ENCODE measurements around the gene RNASET2. TPM values are rescaled to one million over a fixed set of nuclear protein-coding genes. Genes with fewer than 3 reads are reported as not detected.

Gene RNASET2
- total and polyA plus RNA-seq, 7 experiments from 2014 or later, result 147 to 683 (median 266) TPM

DNA sequence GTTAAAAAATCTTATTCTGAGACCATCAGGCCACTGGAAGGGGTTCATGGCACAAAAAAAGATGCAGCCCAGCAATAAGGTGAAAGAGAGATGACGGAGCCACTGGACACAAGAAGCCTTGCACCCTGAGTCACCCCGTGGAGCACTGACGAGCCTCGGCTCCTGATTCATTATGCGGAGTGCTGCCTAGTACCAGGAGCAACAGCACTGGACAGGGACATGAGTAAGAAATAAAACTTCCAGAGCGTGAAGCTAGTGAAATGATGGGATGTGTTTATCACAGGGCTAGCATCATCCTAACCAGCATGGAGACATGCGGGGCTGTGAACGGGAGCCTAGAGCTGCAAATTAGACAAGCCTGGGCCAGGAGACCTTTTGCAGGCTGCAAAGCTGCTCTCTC, 53.3 kb downstream of the RNASET2 start:
- ChIA-PET POLR2A (no interaction called here), CTCF (no interaction called here)
- H3K4me1 ChIP-seq (ENCODE audit: control insufficient read depth in 2 of 2, insufficient read depth in 2 of 2, low read length in 2 of 2), result peaks cover 9 to 12% of the 10 kb centered on the region in 2 donors
- H3K36me3 ChIP-seq (ENCODE audit: control insufficient read depth in 2 of 3, insufficient read depth in 3 of 3, low read length in 3 of 3), result no peaks in the 10 kb centered on the region
- no peak overlapping the region for H3K27ac Mint-ChIP-seq
- peaks cover 0 to 6% (median 0%) of the 10 kb centered on the region in 5 donors for H3K36me3 Mint-ChIP-seq
- H3K27me3 Mint-ChIP-seq, result no peaks in the 10 kb centered on the region
- peaks cover 0 to 15% (median 0%) of the 10 kb centered on the region in 11 donors for H3K9me3 Mint-ChIP-seq
- H3K4me3 Mint-ChIP-seq, result no peak overlapping the region
- no peak for ATAC-seq
- no peak overlapping the region for H3K27ac ChIP-seq (ENCODE audit: low read depth, low read length)
- intact Hi-C loops (cut with micrococcal nuclease), result no loop called here
- peaks cover 11 to 19% (median 17%) of the 10 kb centered on the region in 7 donors for H3K4me1 Mint-ChIP-seq
- no peak overlapping the region for H3K4me3 ChIP-seq (ENCODE audit: low read length)
- no peaks in the 10 kb centered on the region for H3K27me3 ChIP-seq (ENCODE audit: control insufficient read depth in 2 of 2, insufficient read depth in 2 of 2, low read length in 2 of 2)
- DNase-seq, result no peak
- no peaks in the 10 kb centered on the region for H3K9me3 ChIP-seq (ENCODE audit: control insufficient read depth in 2 of 3, low read length in 3 of 3)

DNA sequence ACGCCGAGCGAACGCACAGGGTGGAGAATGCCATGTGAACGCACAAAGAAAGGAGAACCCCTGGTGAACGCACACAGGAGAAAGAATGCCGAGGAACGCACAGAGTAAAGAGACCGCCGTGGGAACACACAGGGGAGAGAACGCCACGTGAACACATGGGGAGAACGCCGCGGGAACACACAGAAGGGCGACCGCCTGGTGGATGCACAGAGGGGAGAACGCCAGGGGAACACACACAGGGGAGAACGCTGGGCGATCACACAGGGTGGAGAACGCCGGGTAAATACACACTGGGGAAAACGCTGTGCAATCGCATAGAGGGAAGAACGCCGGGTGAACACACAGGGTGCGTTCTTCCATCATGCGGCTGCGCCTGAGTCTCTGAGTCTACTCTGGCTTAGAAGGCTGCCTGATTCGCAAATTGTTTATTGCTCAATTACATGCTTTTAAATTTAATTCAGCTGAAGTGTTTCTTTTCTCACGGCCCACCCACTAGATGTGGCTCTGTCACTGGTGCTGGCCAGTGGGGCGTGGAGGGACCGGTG, 54.1 kb downstream of the RNASET2 start:
- H3K27me3 Mint-ChIP-seq, result no peaks in the 10 kb centered on the region
- Histone ChIP-seq H3K36me3 (ENCODE audit: control insufficient read depth in 2 of 3, insufficient read depth in 3 of 3, low read length in 3 of 3) (no peaks in the 10 kb centered on the region), H3K27me3 (ENCODE audit: control insufficient read depth in 2 of 2, insufficient read depth in 2 of 2, low read length in 2 of 2) (no peaks in the 10 kb centered on the region), H3K4me1 (ENCODE audit: control insufficient read depth in 2 of 2, insufficient read depth in 2 of 2, low read length in 2 of 2) (peaks cover 4 to 5% of the 10 kb centered on the region in 2 donors), H3K9me3 (ENCODE audit: control insufficient read depth in 2 of 3, low read length in 3 of 3) (no peaks in the 10 kb centered on the region), H3K4me3 (ENCODE audit: low read length) (no peak overlapping the region), H3K27ac (ENCODE audit: low read depth, low read length) (no peak overlapping the region)
- H3K36me3 Mint-ChIP-seq, result peaks cover 0 to 6% (median 0%) of the 10 kb centered on the region in 5 donors
- peaks cover 0 to 15% (median 0%) of the 10 kb centered on the region in 11 donors for H3K9me3 Mint-ChIP-seq
- no peak overlapping the region for H3K4me3 Mint-ChIP-seq
- ATAC-seq (no peak), DNase-seq (no peak)
- ChIA-PET POLR2A (no interaction called here), CTCF (no interaction called here)
- intact Hi-C loops (cut with micrococcal nuclease), result no loop called here
- peak overlapping the region in 2 of 9 donors; percentile 22 to 24 for H3K27ac Mint-ChIP-seq
- H3K4me1 Mint-ChIP-seq, result peaks cover 3 to 12% (median 10%) of the 10 kb centered on the region in 7 donors

DNA sequence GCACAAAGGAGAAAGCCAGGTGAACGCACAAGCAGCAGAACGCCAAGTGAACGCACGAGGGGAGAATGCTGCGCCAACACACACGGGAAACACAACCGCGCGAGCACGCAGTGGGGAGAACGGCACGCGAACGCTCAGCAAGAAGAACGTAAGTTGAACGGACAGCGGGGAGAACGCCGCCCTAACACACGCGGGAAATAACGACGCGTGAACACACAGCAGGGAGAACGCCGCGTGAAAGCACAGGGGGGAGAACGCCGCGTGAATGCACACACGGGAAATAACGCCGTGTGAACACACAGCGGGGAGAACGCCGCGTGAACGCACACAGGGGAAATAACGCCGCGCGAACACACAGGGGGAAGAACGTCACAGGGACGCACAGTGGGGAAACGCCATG, 54.7 kb downstream of the RNASET2 start:
- Histone ChIP-seq H3K4me3 (ENCODE audit: low read length) (no peak overlapping the region), H3K9me3 (ENCODE audit: control insufficient read depth in 2 of 3, low read length in 3 of 3) (no peaks in the 10 kb centered on the region), H3K27ac (ENCODE audit: low read depth, low read length) (no peak overlapping the region), H3K36me3 (ENCODE audit: control insufficient read depth in 2 of 3, insufficient read depth in 3 of 3, low read length in 3 of 3) (no peaks in the 10 kb centered on the region), H3K4me1 (ENCODE audit: control insufficient read depth in 2 of 2, insufficient read depth in 2 of 2, low read length in 2 of 2) (no peaks in the 10 kb centered on the region), H3K27me3 (ENCODE audit: control insufficient read depth in 2 of 2, insufficient read depth in 2 of 2, low read length in 2 of 2) (no peaks in the 10 kb centered on the region)
- Mint-ChIP-seq H3K27me3 (no peaks in the 10 kb centered on the region), H3K4me1 (peaks cover 0 to 6% (median 3%) of the 10 kb centered on the region in 7 donors), H3K36me3 (peaks cover 0 to 6% (median 0%) of the 10 kb centered on the region in 5 donors), H3K4me3 (no peak overlapping the region), H3K9me3 (peaks cover 0 to 15% (median 0%) of the 10 kb centered on the region in 11 donors), H3K27ac (no peak overlapping the region)
- intact Hi-C loops (cut with micrococcal nuclease), result no loop called here
- ChIA-PET CTCF (no interaction called here), POLR2A (no interaction called here)
- no peak for DNase-seq
- no peak for ATAC-seq

DNA sequence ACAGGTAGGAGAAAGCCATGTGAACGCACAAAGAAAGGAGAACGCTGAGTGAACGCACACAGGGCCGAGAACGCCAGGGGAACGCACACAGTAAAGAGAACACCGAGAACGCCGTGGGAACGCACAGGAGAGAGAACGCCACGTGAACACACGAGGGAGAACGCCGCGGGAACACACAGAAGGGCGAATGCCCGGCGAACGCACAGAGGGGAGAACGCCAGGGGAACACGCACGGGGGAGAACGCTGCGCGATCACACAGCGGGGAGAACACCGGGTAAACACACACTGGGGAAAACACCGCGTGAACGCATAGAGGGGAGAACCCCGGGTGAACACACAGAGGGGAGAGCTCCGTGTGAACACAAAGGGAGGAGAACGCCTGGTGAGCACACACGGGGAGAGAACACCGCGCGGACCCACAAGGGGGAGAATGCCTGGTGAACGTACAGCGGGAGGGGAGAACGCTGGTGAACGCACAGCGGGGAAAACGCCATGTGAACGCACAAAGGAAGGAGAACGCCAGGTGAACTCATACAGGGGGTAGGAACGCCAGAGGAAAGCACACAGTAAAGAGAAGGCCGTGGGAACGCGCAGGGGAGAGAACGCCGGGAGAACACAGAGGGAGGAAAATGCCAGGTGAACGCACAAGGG, 55.3 kb downstream of the RNASET2 start:
- peaks cover 0 to 6% (median 0%) of the 10 kb centered on the region in 5 donors for H3K36me3 Mint-ChIP-seq
- H3K4me3 ChIP-seq (ENCODE audit: low read length), result no peak overlapping the region
- no peak overlapping the region for H3K27ac Mint-ChIP-seq
- no peak for DNase-seq
- ChIA-PET POLR2A (no interaction called here), CTCF (no interaction called here)
- H3K4me1 Mint-ChIP-seq, result peaks cover 0 to 6% (median 0%) of the 10 kb centered on the region in 7 donors
- intact Hi-C loops (cut with micrococcal nuclease), result no loop called here
- ATAC-seq, result no peak
- no peaks in the 10 kb centered on the region for H3K9me3 ChIP-seq (ENCODE audit: control insufficient read depth in 2 of 3, low read length in 3 of 3)
- H3K27ac ChIP-seq (ENCODE audit: low read depth, low read length), result no peak overlapping the region
- H3K27me3 Mint-ChIP-seq, result no peaks in the 10 kb centered on the region
- H3K27me3 ChIP-seq (ENCODE audit: control insufficient read depth in 2 of 2, insufficient read depth in 2 of 2, low read length in 2 of 2), result no peaks in the 10 kb centered on the region
- H3K9me3 Mint-ChIP-seq, result peaks cover 0 to 15% (median 0%) of the 10 kb centered on the region in 11 donors
- no peak overlapping the region for H3K4me3 Mint-ChIP-seq
- H3K36me3 ChIP-seq (ENCODE audit: control insufficient read depth in 2 of 3, insufficient read depth in 3 of 3, low read length in 3 of 3), result no peaks in the 10 kb centered on the region
- no peaks in the 10 kb centered on the region for H3K4me1 ChIP-seq (ENCODE audit: control insufficient read depth in 2 of 2, insufficient read depth in 2 of 2, low read length in 2 of 2)

DNA sequence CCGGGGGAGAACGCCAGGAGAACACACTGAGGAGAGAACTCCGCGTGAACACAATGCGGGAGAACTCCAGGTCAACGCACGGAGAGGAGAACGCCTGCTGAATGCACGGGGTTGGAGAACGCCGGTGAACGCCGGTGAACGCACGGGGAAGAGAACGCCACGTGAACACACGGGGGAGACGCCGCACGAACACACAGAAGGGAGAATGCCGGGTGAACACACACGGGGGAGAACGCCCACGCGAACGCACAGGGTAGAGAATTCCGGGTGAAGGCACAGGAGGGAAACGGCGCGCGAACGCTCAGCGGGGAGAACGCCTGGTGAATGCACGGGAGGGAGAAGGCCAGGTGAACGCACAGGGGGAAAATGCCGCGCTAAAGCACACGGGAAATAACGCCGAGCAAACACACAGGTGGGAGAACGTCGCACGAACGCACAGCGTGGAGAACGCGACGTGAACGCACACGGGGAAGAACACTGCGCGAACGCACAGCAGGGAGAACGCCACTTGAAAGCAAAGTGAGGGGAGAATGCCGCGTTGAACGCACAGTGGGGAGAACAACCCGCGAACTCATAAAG, 56.1 kb downstream of the RNASET2 start:
- no peak for DNase-seq
- H3K27ac ChIP-seq (ENCODE audit: low read depth, low read length), result no peak overlapping the region
- no peaks in the 10 kb centered on the region for H3K27me3 ChIP-seq (ENCODE audit: control insufficient read depth in 2 of 2, insufficient read depth in 2 of 2, low read length in 2 of 2)
- no peak overlapping the region for H3K4me3 Mint-ChIP-seq
- H3K4me1 Mint-ChIP-seq, result peaks cover 0 to 6% (median 0%) of the 10 kb centered on the region in 7 donors
- no peaks in the 10 kb centered on the region for H3K27me3 Mint-ChIP-seq
- intact Hi-C loops (cut with micrococcal nuclease), result no loop called here
- POLR2A ChIA-PET, result interaction anchor here (0.5 kb wide), 1 partner anchor 62 kb away, joined by 3 read pairs; no protein-coding TSS in a partner anchor
- peaks cover 0 to 15% (median 0%) of the 10 kb centered on the region in 11 donors for H3K9me3 Mint-ChIP-seq
- CTCF ChIA-PET, result no interaction called here
- H3K9me3 ChIP-seq (ENCODE audit: control insufficient read depth in 2 of 3, low read length in 3 of 3), result no peaks in the 10 kb centered on the region
- peaks cover 0 to 6% (median 0%) of the 10 kb centered on the region in 5 donors for H3K36me3 Mint-ChIP-seq
- no peaks in the 10 kb centered on the region for H3K4me1 ChIP-seq (ENCODE audit: control insufficient read depth in 2 of 2, insufficient read depth in 2 of 2, low read length in 2 of 2)
- H3K27ac Mint-ChIP-seq, result peak overlapping the region in 1 of 9 donors; percentile 21
- no peak overlapping the region for H3K4me3 ChIP-seq (ENCODE audit: low read length)
- no peaks in the 10 kb centered on the region for H3K36me3 ChIP-seq (ENCODE audit: control insufficient read depth in 2 of 3, insufficient read depth in 3 of 3, low read length in 3 of 3)
- ATAC-seq, result no peak

DNA sequence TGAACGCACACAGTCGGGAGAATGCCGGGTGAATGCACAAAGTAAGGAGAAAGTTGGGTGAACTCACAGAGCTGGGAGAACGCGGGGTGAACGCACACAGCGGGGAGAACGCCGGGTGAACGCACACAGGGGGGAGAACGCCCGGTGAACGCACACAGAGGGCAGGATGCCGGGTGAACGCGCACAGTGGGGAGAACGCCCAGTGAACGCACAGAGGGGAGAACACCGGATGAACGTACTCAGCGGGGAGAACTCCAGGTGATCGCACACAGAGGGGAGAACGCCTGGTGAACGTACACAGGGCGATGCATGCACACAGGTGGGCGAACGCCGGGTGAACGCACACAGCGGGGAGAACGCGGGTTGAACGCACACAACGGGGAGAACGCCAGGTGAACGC, 57.4 kb downstream of the RNASET2 start:
- no peak overlapping the region for H3K4me3 ChIP-seq (ENCODE audit: low read length)
- intact Hi-C loops (cut with micrococcal nuclease), result no loop called here
- no peak for ATAC-seq
- peaks cover 0 to 6% (median 0%) of the 10 kb centered on the region in 7 donors for H3K4me1 Mint-ChIP-seq
- peak overlapping the region in 1 of 9 donors; percentile 36 for H3K27ac Mint-ChIP-seq
- DNase-seq, result no peak
- CTCF ChIA-PET, result no interaction called here
- H3K27me3 Mint-ChIP-seq, result no peaks in the 10 kb centered on the region
- H3K27me3 ChIP-seq (ENCODE audit: control insufficient read depth in 2 of 2, insufficient read depth in 2 of 2, low read length in 2 of 2), result no peaks in the 10 kb centered on the region
- no peak overlapping the region for H3K27ac ChIP-seq (ENCODE audit: low read depth, low read length)
- H3K9me3 Mint-ChIP-seq, result peaks cover 0 to 15% (median 0%) of the 10 kb centered on the region in 11 donors
- H3K36me3 ChIP-seq (ENCODE audit: control insufficient read depth in 2 of 3, insufficient read depth in 3 of 3, low read length in 3 of 3), result no peaks in the 10 kb centered on the region
- peaks cover 0 to 10% (median 0%) of the 10 kb centered on the region in 5 donors for H3K36me3 Mint-ChIP-seq
- POLR2A ChIA-PET, result no interaction called here
- H3K4me3 Mint-ChIP-seq, result no peak overlapping the region
- H3K9me3 ChIP-seq (ENCODE audit: control insufficient read depth in 2 of 3, low read length in 3 of 3), result no peaks in the 10 kb centered on the region
- no peaks in the 10 kb centered on the region for H3K4me1 ChIP-seq (ENCODE audit: control insufficient read depth in 2 of 2, insufficient read depth in 2 of 2, low read length in 2 of 2)

Data from naive thymus-derived CD4-positive, alpha-beta T cell (primary cell).